Thymus (tissue), 11 donors: Measurements from ENCODE around the gene ABCG1. TPM values are rescaled to one million over a fixed set of nuclear protein-coding genes. Genes with fewer than 3 reads are reported as not detected.
A peak's percentile ranks its signal among the peaks of the same experiment; 100 is the strongest.

Experiments used
- DNase-seq, 9 donors: peaks; one replicate each; pipeline ENCODE4 v3.0.0-alpha.2; 2013; ENCODE audit warnings: low spot score in 9 of 9, low read depth in 6 of 9, missing footprints in 1 of 9
- H3K27ac ChIP-seq, 2 donors: one replicate each; pipeline ENCODE4 v1.5.1; 2013; ENCODE audit warnings: control low read depth in 1 of 2, low read depth in 1 of 2, low read length in 1 of 2, mild to moderate bottlenecking in 1 of 2, moderate library complexity in 1 of 2
- H3K27me3 ChIP-seq, 2 donors: one replicate each; pipeline ENCODE4 v1.5.1; 2013; ENCODE audit warnings: low read length in 1 of 2; ENCODE audit not compliant: control insufficient read depth in 2 of 2, insufficient read depth in 1 of 2
- H3K36me3 ChIP-seq, 2 donors: one replicate each; pipeline ENCODE4 v1.5.1; 2013; ENCODE audit warnings: low read length in 1 of 2, mild to moderate bottlenecking in 1 of 2, moderate library complexity in 1 of 2; ENCODE audit not compliant: control insufficient read depth in 2 of 2, insufficient read depth in 2 of 2
- H3K4me1 ChIP-seq, 2 donors: one replicate each; pipeline ENCODE4 v1.5.1; 2013; ENCODE audit warnings: low read length in 2 of 2; ENCODE audit not compliant: control insufficient read depth in 2 of 2, insufficient read depth in 2 of 2
- H3K4me3 ChIP-seq, 2 donors: one replicate each; pipeline ENCODE4 v1.5.1; 2013; ENCODE audit warnings: low read length in 2 of 2, control low read depth in 1 of 2, mild to moderate bottlenecking in 1 of 2
- H3K9me3 ChIP-seq, 2 donors: one replicate each; pipeline ENCODE4 v1.5.1; 2013; ENCODE audit warnings: low read length in 1 of 2, mild to moderate bottlenecking in 1 of 2; ENCODE audit not compliant: control insufficient read depth in 2 of 2, insufficient read depth in 1 of 2
- WGBS: extraction: QIAGEN DNeasy Blood & Tissue Kit; methylation state at CpG from one replicate; pipeline ENCODE4 v1.1.7; 2013; 5-methylcytosine and 5-hydroxymethylcytosine counted together
- polyA plus RNA-seq: library from polyadenylated mRNA; stranded (reverse); fragments of 200-250 nt; gene quantifications from one replicate; pipeline ENCODE4 v1.2.3, GENCODE V29; 2013
- total RNA-seq: library from RNA; stranded (reverse); fragments of 120-200 nt; gene quantifications from one replicate; pipeline ENCODE4 v1.2.4, GENCODE V29; 2013
- donor health status: healthy.

The ABCG1 gene
- total and polyA plus RNA-seq, 2 donors = 20.5 to 28.8 TPM

DNA sequence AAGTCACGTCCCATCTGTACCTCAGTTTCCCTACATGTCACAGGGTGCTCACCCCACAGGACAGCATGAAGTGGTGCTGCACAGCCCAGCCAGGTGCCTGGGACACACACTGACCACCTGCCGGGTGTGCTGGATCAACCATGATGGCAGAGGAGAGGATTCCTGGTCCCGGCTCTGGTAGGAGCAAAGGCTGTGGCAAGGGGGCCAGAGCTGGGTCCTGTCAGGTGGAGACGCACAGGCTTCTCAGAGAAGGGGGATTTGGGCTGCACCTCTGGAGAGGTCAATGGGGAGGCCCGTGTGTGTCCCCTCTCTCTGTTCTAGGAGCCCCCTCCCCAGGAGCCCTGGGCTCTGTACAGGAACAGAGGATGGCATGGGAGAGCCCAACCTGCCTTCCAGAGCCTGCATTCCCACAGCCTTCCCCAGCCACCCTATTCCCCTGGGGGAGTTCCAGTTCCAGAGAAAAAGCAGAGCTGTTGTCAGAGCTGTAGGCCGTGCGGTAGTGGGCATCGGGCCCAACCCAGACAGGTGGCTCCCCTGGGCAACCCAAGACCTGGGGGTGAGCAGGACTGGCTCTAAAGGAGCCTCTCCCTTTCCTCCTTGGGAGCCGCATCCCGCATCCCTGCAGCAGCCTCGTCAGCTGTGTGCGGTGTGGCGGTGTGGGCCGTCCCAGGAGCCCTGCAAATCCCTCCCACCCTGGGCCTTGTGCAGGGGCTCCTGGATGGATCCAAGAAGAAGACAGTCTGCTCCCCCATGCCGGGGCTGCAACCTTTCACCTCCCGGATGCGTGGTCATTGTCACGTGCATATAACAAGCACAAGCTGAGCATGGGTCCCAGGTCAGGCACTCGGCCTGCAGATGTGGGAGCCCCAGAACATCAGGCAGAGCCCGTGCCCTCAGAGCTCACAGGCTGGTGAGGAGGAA is 99.1 kb downstream of the ABCG1 start:
- Histone ChIP-seq H3K27me3 (no peaks in the 10 kb centered on the region), H3K36me3 (no peaks in the 10 kb centered on the region), H3K4me1 (peaks cover 7 to 25% of the 10 kb centered on the region in 2 donors), H3K27ac (no peak overlapping the region), H3K9me3 (peaks cover 0 to 4% of the 10 kb centered on the region in 2 donors), H3K4me3 (no peak overlapping the region)
- no peak for DNase-seq
- 95% methylated on average over 20 of the region's 20 CpGs for WGBS

- H3K27ac ChIP-seq = no peak overlapping the region
- H3K9me3 ChIP-seq = peaks cover 0 to 4% of the 10 kb centered on the region in 2 donors
- H3K4me3 ChIP-seq = no peak overlapping the region
- peaks cover 7 to 15% of the 10 kb centered on the region in 2 donors for H3K4me1 ChIP-seq
- H3K36me3 ChIP-seq = no peaks in the 10 kb centered on the region
- no peaks in the 10 kb centered on the region for H3K27me3 ChIP-seq
- peak in 1 of 9 donors; percentile 42 for DNase-seq
- WGBS = 14% methylated on average over 10 of the region's 10 CpGs
These were observed 100.4 kb downstream of the ABCG1 start for GRCh38 chr21:42319376-42319775.

DNA sequence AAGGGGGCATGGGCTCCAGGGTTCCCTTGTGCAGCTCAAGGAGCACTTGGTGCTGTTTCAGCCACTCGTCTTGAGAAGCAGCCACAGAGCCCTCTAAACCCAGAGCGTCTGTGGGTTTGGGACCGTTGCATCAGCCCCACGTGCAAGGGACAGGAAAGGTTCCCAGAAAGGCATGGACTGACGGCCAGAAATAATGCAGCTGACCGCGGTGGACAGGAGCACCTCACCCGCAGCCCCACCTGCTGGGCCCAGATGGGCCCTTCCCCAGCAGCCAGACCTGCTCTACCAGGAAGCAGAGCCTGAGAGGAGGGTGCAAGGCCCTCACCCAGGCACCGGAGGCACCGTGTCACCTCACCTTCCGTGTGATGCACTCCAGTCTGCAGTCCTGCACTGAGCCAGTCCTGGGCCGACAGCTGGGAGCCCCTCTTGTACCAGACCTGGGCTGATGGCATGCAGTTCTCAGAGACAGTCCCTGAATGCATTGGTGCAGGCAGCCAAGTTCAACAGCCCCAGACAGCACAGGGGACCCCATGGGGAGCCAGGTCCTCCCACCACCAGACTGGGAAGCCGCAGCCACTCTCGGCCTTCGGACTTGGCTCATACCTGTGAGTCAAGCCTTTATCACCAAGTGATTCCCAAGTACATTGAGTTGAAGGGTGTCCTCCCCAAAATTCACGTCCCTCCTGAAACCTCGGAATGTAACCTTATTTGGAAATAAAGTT is 101.1 kb downstream of the ABCG1 start:
- Histone ChIP-seq H3K36me3 (no peaks in the 10 kb centered on the region), H3K4me3 (no peak overlapping the region), H3K4me1 (peaks cover 7 to 13% of the 10 kb centered on the region in 2 donors), H3K9me3 (peaks cover 0 to 4% of the 10 kb centered on the region in 2 donors), H3K27me3 (no peaks in the 10 kb centered on the region), H3K27ac (no peak overlapping the region)
- WGBS = 75% methylated on average over 17 of the region's 17 CpGs
- no peak for DNase-seq

DNA sequence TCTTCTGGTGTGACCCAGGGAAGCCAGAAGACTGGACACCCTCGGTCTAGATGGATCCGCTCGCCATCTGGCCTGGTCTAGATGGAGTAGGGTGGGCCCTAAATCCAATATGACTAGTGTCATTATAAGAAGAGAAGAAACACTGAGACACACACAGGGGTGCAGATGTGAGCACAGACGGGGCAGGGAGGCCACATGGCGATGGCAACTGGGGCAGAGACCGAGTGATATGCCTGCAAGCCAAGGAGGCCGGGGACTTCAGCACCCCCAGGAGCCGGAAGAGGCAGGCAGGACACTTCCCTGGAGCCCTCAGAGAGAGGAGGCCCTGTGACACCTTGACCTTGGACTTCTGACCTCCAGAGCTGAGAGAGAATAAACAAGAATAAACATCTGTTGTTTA is 101.9 kb downstream of the ABCG1 start:
- Histone ChIP-seq H3K4me3 (no peak overlapping the region), H3K27ac (no peak overlapping the region), H3K9me3 (peaks cover 0 to 4% of the 10 kb centered on the region in 2 donors), H3K4me1 (peaks cover 7 to 12% of the 10 kb centered on the region in 2 donors), H3K27me3 (no peaks in the 10 kb centered on the region), H3K36me3 (no peaks in the 10 kb centered on the region)
- 97% methylated on average over 8 of the region's 8 CpGs for WGBS
- no peak for DNase-seq

DNA sequence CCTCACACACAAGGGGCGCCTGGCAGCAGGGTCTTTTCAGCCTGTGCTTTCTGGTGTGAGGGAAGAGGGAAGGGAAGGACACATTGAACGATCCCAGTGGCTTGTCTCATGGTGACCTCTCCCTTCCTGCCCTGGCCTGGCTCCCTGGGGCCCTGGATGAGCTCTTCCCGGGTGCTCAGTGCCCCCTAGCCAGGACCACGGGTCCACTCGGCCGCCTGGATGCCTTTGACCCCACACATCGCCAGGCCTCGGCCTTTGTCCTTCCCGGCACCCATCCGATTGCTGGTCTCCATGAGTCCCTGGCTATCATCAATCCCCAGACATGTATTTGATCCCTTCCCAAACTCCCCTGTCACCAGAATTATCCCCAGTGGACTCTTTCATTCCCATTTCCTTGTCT is 102.3 kb downstream of the ABCG1 start:
- Histone ChIP-seq H3K36me3 (no peaks in the 10 kb centered on the region), H3K4me3 (no peak overlapping the region), H3K27me3 (no peaks in the 10 kb centered on the region), H3K27ac (no peak overlapping the region), H3K9me3 (peaks cover 0 to 4% of the 10 kb centered on the region in 2 donors), H3K4me1 (peaks cover 7 to 12% of the 10 kb centered on the region in 2 donors)
- WGBS = 96% methylated on average over 10 of the region's 10 CpGs
- DNase-seq = no peak

- peaks cover 7 to 12% of the 10 kb centered on the region in 2 donors for H3K4me1 ChIP-seq
- no peak for DNase-seq
- no peak overlapping the region for H3K4me3 ChIP-seq
- 95% methylated on average over 4 of the region's 4 CpGs for WGBS
- H3K9me3 ChIP-seq = peaks cover 0 to 2% of the 10 kb centered on the region in 2 donors
- H3K27me3 ChIP-seq = no peaks in the 10 kb centered on the region
- H3K36me3 ChIP-seq = no peaks in the 10 kb centered on the region
- H3K27ac ChIP-seq = no peak overlapping the region
These were observed 102.9 kb downstream of the ABCG1 start for GRCh38 chr21:42321845-42322244.

DNA sequence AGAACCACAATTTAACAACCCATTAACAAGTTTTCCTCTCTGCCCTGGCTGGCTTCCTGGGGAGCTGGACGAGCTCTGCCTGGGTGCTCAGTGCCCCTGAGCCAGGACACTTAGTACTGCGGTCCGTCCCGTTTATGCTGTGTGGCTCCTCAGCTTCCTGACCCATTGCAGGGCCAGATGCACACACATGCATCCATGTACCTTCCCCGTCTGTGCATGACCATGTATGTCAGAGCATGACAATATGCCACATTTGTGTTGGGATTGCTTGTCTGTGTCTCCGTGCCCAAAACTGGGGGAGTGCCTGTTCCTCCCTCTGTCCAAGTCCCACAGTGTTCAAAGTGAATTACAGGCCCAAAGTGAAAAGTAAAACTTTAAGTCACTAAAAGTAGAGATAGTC is 106.0 kb downstream of the ABCG1 start:
- no peaks in the 10 kb centered on the region for H3K9me3 ChIP-seq
- H3K27ac ChIP-seq = no peak overlapping the region
- DNase-seq = no peak
- WGBS = 91% methylated on average over 6 of the region's 6 CpGs
- H3K4me1 ChIP-seq = peaks cover under 1 to 4% of the 10 kb centered on the region in 2 donors
- H3K4me3 ChIP-seq = no peak overlapping the region
- no peaks in the 10 kb centered on the region for H3K36me3 ChIP-seq
- H3K27me3 ChIP-seq = no peaks in the 10 kb centered on the region

DNA sequence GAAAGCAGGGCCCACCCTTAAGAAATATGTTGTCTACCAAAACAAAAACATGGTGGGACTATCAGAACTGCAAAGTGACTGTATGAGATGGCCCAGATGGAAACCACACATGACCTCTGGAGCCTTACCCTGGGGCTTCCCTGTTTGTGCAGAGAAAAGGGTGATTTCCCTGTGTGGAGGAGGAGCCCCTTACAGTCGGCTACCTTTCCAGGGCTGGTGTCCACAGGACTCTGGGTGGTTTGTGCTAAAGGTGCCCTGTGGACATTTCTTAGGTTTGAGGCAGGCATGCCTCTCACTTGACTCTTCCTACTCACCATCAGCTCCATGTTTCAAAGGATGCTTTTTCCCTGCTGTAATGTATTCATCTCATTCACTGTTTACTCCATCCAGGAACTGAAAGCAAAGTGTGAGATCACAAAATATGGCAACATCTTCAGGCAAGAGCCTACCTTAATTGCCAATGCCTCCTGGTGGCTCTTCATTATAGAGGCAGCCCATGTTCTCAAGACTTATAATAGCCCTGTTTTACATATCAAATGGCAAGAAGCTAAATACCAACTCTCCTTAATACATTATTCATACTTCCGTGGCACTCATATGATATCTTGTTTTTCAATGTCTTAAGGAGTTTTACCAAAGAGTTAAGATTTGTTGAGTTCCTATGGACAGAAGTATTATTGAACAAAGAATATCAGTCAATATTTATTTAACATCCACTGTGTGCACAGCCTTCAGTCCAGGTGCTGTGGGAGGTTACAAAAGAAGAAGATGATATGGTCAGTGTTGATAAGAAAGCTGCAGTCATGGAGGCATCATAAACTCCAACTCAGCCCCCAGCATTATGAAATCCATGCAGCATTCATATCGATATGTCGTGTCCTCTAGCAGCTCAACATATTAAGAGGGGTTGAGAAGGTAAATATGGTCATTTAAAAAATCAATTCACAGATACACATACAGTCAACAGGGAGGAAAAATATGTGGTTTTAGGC is 111.7 kb downstream of the ABCG1 start:
- Histone ChIP-seq H3K27me3 (no peaks in the 10 kb centered on the region), H3K4me3 (no peak overlapping the region), H3K27ac (no peak overlapping the region), H3K9me3 (no peaks in the 10 kb centered on the region), H3K36me3 (no peaks in the 10 kb centered on the region), H3K4me1 (no peaks in the 10 kb centered on the region)
- no peak for DNase-seq
- 98% methylated on average over 4 of the region's 4 CpGs for WGBS
